Inflammatory macrophage treated with lipopolysaccharide for 4 hours (primary cell): ENCODE data around the gene GNAT3.

Source experiments
- DNase-seq: peaks from one replicate; pipeline ENCODE4 v3.0.0-alpha.2; 2020

GNAT3 gene

DNA sequence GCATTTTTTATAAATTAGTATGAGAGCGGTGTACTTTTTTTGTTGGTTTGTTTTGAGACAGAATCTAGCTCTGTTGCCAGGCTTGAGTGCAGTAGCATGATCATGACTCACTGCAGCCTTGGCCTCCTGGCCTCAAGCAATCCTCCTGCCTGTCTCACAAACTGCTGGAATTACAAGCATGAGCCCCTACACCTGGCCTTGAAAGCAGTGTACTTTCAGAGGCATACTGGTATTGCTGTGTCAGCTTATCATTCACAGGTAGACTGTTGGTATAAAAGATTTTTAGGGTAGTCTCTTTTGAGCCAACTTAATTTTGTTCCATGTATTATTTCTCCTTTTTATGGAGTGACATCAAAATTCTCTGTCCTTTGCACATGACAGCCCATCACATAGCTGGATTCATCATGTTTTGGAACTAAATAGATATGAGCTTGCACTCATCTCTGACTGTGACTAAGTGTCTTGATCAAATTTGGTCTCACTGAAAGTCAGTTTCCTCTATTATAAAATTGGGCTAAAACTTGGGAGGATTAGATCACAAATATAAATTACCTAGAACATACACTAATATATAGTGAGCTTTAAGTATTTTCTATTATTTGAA lies 12.4 kb downstream of the GNAT3 start:
- peak; percentile 54 for DNase-seq

DNA sequence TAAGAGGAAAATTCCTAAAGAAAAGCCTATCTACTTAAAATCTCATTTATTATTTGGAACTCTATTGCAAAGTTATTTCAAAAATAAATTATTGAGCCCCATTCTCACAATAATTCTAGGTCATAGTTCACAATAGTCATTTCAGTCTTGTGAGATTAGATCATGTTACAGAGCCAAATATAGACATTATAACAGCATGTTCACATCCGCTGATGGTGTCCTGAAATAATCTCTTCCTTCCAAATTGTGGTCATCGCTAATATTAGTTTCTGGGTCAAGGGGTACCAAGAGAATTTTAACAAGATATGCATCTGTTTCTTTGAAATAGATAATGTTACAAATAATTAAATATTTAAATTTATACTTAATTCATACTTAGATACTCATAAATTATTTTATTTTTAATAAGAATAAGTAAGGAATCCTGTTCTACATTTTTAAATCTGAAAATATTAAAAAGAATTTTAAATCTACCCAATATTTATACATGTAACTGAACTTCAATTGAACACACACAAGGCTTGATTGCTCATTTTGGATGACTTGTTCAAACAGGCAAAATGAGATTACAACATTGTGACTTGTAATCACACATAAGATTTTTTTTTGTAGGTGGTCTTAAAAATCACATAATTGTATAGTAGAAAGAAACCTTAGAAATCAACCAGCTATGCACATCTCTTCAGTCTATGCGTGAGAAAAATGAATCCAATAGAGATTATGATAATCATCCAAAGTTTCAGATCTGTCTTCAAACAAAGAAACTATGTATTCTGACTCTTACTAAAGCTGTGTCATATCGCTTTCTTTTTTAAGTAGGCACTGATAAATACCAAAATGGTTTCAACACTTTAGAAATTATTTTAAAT lies 13.1 kb downstream of the GNAT3 start:
- DNase-seq, result peak; percentile 44

DNA sequence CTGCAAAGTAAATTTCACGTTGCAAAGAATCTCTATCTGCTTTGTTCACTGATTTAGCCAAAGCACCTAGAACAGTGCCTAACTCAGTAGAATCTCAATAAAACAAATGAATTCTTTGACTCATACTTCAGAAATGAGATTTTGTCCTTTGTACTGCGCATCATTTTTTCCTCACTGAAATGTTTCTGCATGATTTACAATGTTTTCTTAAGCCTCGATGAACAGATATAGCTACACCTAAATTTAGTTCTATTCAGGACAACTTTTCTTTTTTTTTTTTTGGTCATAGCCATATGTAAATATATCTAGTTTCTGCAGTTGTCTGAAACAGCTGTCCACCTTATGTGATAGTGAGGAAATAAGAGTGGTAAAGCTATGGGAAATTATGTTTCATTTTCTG lies 15.3 kb downstream of the GNAT3 start:
- DNase-seq, result no peak

DNA sequence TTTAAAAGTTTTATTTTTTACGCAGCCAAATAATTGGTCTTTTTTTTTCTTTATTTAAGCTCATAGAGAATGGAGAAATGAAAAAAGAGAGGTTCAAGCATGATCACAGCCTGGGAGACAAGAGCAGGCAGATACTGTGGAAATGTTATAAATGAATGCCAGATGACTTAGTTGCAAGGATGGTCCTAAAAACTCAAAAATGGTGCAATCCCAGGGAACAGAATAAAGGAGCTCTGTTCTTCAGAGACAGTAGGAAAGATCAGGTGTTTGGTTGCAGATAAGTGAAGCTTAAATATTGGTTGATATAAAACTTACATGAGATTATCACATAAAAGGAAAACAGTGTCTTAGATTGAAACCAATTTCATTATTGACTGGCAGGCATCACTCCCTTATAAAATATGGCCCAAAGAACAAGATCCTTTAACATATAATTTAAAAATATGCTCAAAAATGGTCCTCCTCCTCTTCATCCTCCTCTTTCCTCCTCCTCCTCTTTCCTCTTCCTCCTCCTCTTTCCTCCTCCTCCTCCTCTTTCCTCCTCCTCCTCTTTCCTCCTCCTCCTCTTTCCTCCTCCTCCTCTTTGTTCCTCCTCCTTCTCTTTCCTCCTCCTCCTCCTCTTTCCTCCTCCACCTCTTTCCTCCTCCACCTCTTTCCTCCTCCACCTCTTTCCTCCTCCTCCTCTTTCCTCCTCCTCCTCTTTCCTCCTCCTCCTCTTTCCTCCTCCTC lies 18.6 kb downstream of the GNAT3 start:
- DNase-seq, result no peak

DNA sequence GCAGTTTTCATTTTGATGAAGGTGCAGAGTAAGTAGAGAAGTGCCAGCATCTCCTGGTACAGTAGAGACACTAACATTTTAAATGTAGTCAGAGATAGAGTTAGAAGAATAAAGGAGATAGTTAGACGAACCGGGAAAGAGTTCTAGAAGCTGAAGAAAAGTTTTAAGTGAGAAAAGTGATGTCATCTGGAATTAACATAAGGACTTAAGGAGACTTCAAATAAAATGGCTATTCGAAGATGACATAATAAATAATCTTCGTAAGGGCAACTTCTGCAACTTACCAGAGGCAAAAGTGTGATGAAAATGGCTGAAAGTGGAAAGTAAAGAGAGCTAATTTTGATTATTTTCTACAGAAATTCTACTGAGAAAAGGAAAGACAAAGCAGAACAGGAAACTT lies 20.4 kb downstream of the GNAT3 start:
- no peak for DNase-seq

DNA sequence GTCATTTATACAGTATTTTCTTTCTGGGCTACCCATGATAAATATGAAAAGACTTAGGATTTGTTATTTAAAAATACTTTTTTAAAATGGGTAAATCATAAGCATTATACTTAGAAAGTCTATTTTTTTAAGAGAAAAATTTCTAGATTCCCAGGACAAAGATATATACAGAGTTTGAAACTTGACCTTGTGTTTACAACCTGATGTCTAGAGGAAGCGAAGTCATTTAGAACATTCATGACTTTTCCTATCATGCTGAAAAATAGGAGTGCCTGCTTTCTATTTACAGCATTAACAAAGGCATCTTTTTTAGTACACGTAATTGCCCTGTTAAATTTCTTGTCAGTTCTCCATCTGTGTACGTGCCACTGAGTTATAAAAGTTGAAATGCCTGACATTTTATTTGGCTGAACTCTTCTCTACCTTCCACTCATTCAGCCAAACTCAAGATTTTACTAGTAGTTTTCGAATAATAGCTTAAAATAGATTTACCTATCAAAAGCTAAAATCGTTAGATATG lies 23.0 kb downstream of the GNAT3 start:
- DNase-seq, result no peak

DNA sequence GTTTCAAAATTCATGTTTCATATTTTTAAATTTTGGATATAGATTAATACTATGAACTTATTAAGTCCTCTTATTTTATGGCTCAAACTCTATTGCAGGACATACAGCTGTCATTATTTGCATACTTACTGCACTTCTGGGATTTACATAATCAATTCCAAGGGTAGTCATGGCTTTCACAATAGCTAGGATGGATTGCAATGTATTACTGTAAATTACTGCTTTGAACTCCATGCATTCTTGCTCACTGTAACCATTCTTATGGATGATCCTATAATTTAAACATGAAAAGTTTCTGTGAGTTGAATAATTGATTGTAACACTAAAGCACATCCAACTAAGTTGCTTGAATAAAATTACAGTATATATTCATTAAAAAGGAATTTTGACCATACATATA lies 23.5 kb downstream of the GNAT3 start:
- peak; percentile 77 for DNase-seq

DNA sequence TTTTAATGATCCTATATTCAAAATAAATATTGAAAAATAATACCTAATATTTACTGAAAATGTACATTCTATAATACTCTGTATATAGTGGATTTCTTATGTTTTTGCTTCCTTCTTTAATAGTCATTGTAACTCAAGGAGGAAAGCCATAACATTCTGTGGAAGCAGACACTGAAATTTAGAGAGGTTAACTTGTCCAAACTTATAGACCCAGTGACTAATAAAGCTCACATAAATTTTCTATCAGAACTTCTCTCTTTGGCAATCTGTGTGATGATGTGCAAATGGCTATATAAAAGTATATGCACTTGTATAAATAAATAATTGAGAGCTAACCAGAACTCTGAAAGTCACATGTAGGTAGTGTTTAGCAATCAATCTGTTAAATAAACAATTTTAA lies 26.1 kb downstream of the GNAT3 start:
- no peak for DNase-seq

DNA sequence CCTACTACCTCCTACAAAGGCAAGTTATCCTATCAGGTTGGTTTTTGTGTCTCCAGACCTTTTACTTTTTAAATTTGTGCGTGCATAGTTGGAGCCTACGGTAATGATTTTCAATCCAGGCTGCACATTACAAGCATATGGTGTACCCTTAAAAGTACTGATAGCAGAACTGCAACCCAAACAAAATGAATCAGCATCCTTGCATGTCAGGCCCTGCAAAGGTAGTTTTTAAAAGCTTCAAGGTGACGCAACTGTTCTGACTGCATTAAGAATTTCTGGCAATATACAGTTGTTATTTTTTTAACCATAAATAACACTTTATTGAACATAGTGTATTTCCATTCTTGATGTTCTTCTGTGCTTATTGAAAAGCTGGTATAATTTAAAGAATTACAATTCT lies 28.9 kb downstream of the GNAT3 start:
- DNase-seq, result no peak

DNA sequence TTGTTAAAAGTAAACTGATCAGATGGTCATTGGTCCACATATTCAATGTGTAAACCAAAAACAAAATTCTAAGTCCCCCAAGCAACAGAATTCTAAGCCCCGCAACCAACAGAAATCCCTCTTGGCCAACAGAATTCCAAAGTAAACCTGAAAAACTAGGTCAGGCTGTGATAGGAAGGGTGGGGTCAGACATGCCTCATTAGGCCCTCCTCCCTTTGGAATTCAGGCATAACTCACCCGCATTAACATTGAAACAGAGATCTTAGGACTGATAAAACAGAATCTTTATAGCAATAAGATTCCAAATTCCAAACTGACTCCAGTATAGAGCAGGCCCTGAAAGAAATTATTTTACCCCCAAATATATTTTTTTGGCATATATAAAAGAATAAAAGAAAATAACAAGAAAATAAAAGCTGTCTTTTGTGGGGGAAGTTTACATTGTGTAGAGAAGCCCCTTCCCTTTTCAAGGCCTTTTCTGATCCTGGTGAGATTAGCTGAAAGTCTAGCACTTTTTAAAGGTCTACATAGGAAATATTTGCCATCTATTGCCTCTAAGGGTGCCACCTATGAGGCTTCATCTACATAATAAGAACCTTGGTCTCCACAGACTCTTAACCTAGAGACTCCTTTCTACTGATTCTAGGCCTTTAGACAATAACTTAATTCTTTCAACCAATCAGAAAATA lies 30.5 kb downstream of the GNAT3 start:
- DNase-seq, result no peak

DNA sequence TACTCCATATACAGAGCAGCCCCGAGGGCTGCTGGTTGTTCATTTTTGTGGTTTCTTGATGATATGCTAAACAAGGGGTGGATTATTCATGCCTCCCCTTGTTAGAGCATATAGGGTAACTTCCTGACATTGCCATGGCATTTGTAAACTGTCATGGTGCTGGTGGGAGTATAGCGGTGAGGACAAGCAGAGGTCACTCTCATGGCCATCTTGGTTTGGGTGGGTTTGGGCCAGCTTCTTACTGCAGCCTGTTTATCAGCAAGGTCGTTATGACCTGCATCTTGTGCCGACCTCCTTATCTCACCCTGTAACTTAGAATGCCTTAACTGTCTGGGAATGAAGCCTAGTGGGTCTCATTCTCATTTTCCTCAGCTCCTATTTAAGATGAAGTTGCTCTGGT lies 31.3 kb downstream of the GNAT3 start:
- DNase-seq, result no peak

DNA sequence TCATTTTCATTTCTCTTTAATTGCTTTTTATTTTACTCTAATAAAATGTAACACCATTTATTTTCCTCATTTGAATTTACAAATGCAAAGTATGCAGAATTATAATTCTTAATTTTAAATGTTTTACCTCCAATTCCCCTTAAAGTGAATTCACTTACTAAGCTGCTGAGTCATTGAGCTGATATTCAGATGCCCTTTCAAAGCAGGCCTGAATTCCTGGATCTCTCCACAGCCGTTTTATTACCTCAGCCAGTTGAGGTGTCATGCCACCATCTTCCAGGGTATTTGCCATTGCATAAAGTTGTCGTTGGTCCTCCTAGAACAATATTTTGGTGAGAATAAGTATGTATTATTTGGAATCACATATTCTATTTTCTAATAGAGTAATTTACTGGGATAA lies 33.2 kb downstream of the GNAT3 start:
- DNase-seq, result no peak

DNA sequence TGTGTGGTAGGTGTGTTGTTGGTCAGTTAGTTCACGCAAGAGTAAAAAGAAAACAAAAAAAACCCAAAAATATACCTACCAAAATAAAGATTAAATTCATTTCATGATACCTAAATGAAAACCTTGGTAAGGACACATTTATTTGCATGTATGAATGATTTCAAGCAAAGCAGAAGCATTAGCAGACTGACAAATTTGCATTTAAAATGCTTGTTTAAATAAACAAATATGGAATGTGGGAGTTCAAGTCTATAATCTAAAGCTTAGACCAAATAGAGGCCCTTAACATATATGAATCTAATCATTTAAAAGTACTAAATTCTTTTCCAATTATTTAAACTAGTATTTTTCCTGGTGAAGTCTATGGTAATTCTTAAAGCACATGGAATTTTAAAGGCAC lies 35.8 kb downstream of the GNAT3 start:
- DNase-seq, result no peak

DNA sequence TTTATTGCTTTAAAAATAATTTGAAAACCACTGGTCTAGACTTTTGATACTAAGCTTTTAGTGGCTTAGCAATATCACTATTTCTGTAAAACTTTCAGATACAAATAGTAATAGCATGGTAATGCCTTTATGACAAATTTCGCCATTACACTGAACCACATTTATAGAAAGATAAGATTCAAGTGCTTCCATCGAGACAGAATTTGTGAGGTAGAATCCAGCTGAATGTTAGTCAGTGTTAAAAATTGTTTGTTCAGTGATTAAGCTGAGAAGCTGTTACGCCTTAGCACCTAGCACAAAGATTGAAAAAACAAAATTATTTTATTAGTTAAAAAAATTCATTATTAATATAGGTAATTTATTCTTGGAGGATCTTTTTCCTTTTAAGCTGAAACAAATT lies 36.5 kb downstream of the GNAT3 start:
- no peak for DNase-seq

DNA sequence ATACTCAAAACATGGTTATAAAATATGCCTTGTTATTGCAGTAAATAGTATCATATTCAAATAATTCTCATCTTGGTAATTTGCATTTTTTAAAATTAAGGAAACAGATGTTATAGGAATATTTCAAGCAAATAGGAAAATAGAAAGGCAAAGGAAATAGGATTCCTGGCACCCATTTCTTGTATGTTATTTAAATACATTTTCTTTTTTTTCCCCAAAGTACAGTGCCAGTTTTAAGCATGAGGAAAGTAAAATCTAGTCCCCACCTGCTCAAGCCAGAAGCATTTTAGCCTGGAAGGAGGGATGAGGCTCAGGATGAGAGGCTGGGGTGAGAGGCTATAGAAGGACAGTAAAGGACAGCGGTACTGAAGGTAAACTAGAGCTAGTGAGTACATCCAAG lies 38.1 kb downstream of the GNAT3 start:
- DNase-seq, result no peak

DNA sequence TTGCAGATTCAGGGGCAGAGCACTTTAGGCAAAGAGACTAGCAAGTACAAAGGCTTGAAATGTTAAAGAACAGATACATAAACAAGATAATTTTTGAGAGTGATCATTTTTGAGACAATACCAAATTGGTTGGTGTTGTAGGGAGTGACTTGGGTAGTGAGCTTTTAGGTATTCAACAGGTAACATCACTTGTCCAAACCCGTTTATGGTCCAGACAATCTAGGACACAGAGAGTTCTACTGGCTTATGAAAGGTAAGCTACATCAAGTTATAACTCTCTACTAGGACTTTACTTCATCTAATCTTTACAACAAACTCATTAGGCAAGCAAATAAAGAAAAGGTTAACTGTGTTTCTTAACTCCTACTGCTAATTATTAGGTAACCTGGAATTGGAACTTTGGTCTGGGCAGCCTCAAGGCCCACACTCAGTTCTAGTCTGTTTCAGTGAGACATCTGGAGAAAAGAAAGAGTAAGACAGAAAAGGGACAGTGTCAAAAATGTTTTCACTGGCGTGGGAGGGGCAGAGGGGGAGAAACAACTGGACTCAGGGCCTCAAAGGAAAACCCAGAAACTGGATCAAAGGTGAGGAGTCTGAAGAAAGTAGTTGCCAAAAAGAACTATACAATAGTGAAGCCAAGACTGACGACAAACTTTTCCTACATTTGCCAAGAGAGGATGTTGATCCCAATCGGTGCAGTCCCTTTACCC lies 39.2 kb downstream of the GNAT3 start:
- no peak for DNase-seq

DNA sequence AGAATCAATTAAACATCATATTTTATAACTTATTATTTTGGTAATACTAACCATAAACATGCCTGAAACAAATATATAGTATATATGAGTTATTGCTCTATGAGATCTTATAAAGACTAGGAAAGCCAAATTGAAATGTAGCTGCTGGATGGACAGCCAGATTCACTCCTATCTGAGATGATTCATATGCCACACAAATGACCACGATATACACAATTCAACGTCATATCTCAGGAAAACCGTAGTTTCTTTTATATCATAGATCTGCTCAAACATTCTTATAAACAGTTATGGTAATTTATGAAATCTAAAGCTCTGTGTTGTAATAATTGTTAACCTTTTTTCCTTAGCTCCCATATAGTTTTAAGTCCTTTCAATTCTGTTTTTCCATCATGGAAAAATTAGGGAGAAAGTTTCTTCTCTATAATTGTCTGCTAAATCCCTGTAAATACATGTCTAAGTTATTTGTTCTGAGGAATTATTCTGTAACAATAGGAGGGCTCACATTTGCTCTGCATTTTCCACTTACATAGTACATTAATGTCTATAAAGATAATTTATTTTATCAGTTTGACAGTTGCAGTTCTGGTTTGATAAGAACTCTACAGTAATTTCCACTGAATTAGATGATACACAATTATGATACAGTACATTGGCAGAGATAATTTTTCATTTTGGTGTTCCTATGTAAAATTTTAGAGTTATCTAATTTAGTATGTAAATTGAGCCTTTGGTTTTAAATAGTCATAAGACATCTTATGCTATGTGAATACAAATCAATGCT lies 42.7 kb downstream of the GNAT3 start:
- DNase-seq, result no peak

DNA sequence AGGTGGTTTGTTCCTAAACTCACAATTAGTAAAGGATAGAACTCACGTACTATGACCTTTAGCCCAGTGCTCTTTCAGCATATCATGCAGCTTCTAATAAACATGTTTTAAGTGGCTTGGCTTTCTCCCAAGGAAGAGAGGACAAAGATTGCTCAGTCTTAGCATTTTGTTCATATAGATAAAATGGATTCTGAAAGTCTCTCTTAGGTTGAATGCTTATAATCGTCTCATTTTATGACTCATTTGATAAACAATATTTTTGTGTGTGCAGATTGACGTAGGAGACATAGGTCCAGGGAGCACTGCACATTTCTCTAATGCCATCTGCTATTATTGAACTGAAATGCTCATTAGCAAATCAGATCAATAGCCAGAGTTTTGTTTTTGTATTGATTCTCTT lies 44.8 kb downstream of the GNAT3 start:
- no peak for DNase-seq

DNA sequence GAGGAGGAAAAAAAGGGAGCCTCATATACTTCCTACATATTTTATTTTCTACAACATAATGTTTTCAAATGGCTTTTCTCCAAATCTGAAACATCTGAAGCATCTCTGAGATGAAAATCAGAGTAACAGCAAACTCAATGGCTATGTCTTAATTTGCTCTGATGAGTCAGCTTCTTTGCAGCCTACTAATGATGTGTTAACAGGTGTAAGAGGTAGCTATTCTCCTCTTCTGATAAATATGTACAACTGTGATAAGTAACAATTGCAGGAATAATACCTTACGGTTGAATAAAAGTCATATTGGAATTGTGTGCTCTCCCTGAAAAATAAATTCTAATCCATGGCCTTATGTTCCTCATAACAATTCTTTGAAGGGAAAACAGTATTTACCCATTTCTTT lies 45.2 kb downstream of the GNAT3 start:
- DNase-seq, result no peak

DNA sequence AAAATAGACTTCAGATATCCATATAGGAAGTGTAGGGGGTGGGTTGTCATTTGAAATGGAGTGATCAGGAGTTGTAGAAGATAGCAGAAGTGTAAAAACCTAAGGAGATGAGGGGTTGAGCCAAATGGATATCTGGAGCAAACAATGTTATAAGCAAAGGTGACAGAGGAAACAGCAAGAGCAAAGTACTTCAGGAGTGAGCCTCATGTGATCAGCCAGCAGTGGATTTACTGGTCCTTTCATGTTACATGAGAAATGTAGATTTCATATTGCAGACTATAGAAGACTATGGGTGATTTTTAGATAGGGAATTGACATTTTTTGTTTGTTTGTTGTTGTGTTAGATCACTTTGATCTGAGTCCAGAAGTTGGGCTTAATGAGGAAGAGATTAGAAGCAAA lies 47.7 kb downstream of the GNAT3 start:
- DNase-seq, result no peak

DNA sequence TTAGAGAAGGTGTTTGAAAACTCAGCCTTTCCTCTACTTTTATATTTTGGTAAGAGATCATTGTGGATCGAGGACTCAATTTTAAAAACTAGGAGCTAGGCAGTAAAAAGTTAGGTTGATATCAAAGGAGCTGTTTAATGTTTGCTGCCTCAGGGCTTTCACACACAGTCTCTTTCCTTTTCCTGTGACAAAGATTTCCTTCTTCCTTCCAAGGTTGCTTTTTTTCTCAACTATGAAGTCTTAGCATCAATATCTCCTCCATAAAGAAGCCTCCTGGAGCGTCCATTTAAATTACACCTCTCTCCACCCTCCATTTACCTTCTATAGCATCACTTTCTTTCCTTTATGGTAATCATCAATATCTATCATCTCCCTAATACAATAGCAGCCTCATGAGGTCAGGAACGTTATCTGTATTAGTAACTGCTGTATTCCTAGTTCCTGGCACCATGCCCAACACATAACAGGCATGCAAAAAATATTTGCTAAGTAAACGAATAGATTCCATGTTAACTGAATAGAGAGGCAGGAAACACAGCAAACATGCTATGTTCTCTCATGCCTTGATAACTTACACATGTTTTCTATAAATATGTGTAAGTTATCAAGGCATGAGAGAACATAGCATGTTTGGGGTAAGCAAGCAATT lies 48.5 kb downstream of the GNAT3 start:
- no peak for DNase-seq
